Activated T-cell treated with anti-CD3 and anti-CD28 coated beads, Interleukin-2, amount 50 U/mL, for 72 hours (primary cell): ENCODE data around the gene CCL15. TPM values are rescaled to one million over a fixed set of nuclear protein-coding genes. Genes with fewer than 3 reads are reported as not detected.
"Not testable (repeated sequence)": the region's sequence is repeated elsewhere in the genome, so short reads cannot be mapped to it uniquely, and the experiment has no call there.

Source experiments
- ATAC-seq, 2 donors: fragments of 150-1000 bp; cut with Tn5 transposase; replicated peaks in 1 of 2; 2 replicates each; pipeline ENCODE4 v1.10.0; 2021; ENCODE audit warnings: moderate library complexity in 2 of 2, mild to moderate bottlenecking in 1 of 2
- DNase-seq, 2 donors: peaks; one replicate each; pipeline ENCODE4 v3.0.0; 2021 to 2022; ENCODE audit warnings: mixed read lengths in 1 of 2
- H3K27ac Mint-ChIP-seq: one replicate; pipeline ENCODE4 v1.8.0; 2022; ENCODE audit warnings: mild to moderate bottlenecking, moderate library complexity, mixed read lengths
- H3K27me3 Mint-ChIP-seq: one replicate; pipeline ENCODE4 v1.8.0; 2022; ENCODE audit warnings: low read depth, mixed read lengths
- H3K36me3 Mint-ChIP-seq, 2 donors: one replicate each; pipeline ENCODE4 v1.8.0; 2022; ENCODE audit warnings: mixed read lengths in 2 of 2, mild to moderate bottlenecking in 1 of 2; ENCODE audit not compliant: insufficient read depth in 2 of 2
- H3K4me1 Mint-ChIP-seq: one replicate; pipeline ENCODE4 v1.8.0; 2022; ENCODE audit warnings: low read depth, mixed read lengths
- H3K4me3 Mint-ChIP-seq, 2 donors: one replicate each; pipeline ENCODE4 v1.8.0; 2022; ENCODE audit warnings: mild to moderate bottlenecking in 2 of 2, mixed read lengths in 2 of 2, moderate library complexity in 2 of 2
- H3K9me3 Mint-ChIP-seq, 2 donors: one replicate each; pipeline ENCODE4 v1.8.0; 2022; ENCODE audit warnings: mixed read lengths in 2 of 2
- total RNA-seq, 2 donors: library from RNA; stranded (reverse); gene quantifications; one replicate each; pipeline ENCODE4 v1.2.3, GENCODE V29; 2022

Gene CCL15, protein sequence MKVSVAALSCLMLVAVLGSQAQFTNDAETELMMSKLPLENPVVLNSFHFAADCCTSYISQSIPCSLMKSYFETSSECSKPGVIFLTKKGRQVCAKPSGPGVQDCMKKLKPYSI
- total RNA-seq, result not detected

DNA sequence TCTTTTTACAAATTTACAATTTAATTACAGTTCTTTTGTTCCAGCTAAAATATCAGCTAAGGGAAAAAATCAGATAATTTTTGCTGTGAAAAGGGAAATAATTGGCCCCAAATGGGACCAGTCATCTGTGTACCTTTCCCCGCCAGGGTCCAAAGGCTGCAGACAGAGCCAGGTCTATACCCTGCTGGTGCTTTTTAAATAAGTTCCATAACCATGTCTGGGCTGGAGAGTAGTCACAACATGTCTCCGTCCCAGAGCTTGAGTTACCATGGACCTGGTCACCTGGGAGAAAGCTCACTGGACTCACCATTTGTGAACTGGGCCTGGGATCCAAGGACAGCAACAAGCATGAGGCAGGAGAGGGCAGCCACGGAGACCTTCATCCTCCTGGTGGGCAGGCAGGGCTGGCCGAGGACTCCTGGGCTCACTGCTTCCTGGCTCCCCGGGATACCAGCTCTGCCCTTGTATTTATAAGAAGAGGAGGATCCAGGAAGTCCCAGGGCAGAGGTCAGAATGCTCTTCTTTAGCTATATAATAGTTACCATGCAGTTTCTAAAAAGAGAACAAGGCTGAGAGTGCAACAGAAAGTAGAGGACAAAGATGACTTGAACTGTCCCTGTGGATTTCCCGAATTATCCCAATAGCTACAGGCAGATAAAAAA lies at the start of gene CCL15:
CCL15 (minus strand) TSS at position 444 of the 662 bp plus-strand sequence; CDS start at position 383, 61 bp downstream.
- peaks cover 23% of the 10 kb centered on the region for H3K27me3 Mint-ChIP-seq
- H3K27ac Mint-ChIP-seq, result no peak within 1 kb of the TSS
- H3K4me3 Mint-ChIP-seq, result no peak within 1 kb of the TSS
- H3K36me3 Mint-ChIP-seq, result no peaks in the 10 kb centered on the region
- no peaks in the 10 kb centered on the region for H3K4me1 Mint-ChIP-seq
- no peak for DNase-seq
- no peak for ATAC-seq
- H3K9me3 Mint-ChIP-seq, result no peaks in the 10 kb centered on the region

DNA sequence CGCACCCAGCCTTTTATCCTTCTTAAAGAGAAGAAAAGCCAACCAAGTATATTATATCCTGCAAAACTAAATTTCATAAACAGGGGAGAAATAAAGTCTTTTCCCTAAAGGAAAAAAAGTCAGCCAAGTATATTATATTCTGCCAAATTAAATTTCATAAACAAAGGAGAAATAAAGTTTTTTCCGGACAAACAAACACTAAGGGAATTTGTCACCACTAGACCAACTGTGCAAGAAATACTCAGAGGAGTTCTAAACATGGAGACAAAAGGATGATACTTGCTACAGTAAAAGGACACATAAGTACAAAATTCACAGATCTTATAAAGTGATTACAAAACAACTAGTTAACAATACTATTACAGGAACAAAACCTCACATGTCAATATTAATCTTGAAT lies 48.3 kb upstream of the CCL15 start:
- H3K4me3 Mint-ChIP-seq, result no peak overlapping the region
- H3K27ac Mint-ChIP-seq, result no peak overlapping the region
- H3K9me3 Mint-ChIP-seq, result peaks cover 14 to 15% of the 10 kb centered on the region in 2 donors
- H3K27me3 Mint-ChIP-seq, result peaks cover 15% of the 10 kb centered on the region
- H3K36me3 Mint-ChIP-seq, result peaks cover 12 to 14% of the 10 kb centered on the region in 2 donors
- no peak for DNase-seq
- no peak for ATAC-seq
- no peaks in the 10 kb centered on the region for H3K4me1 Mint-ChIP-seq

DNA sequence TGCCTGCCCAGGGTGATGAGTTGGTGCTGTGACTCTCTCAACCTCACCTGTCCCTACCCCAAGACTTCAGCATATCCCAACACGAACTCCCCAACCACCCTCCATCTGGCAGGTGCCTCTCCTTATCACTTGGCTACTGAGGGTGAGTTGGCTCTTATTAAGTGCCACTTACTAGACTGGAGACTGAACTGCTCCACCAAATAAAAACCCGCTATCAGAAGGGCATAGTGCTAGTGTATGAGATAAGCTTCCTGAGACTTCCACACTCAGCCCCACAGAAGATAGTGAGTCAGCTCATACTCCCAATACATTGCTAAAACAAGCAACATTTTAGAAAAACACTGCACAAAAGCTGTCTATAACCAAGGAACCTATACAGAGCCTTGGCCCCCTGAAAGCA lies 46.7 kb upstream of the CCL15 start:
- Mint-ChIP-seq H3K4me1 (no peaks in the 10 kb centered on the region), H3K27me3 (peaks cover 23% of the 10 kb centered on the region), H3K27ac (no peak overlapping the region), H3K36me3 (peaks cover 12 to 14% of the 10 kb centered on the region in 2 donors), H3K9me3 (peaks cover 14 to 15% of the 10 kb centered on the region in 2 donors), H3K4me3 (no peak overlapping the region)
- DNase-seq (no peak), ATAC-seq (no peak)

DNA sequence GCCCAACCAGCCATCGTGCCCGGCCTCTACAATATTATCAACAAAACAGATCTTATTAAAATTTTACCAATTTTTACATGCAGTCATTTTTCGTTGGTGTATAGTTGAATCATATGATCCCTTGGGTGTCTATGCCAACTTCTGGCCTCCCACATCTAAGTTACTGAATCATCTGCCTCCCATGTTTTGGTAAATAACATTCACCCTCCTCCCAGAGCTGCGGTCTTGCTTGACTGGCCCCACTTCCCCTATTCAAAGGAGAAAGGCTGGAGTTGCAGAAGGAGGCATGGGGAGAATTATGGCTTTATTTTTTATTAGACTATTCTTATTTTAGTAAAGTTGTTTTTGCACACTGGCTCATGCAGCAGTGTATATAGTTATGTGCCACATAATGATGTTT lies 34.9 kb upstream of the CCL15 start:
- Mint-ChIP-seq H3K4me1 (no peaks in the 10 kb centered on the region), H3K4me3 (no peak overlapping the region), H3K27ac (no peak overlapping the region), H3K9me3 (no peaks in the 10 kb centered on the region), H3K36me3 (no peaks in the 10 kb centered on the region), H3K27me3 (peaks cover 21% of the 10 kb centered on the region)
- DNase-seq, result no peak
- no peak for ATAC-seq

DNA sequence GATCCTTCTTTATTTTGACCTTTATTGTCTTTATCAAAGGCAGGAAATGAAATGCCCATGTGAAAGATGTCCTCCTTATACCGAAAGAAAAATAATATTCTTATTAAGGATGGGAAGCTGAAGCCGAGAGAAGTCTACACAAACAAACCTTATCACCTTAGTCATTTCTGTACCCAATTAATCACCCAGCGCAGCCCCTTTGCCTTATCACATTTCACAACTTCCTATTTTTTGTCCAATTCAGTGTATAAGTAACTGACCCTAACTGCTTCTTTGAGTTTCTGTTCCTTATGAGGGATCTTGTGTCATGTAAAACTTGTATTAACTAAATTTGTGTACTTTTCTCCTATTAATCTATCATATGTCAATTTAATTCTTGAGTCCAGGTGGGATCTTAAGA lies 32.8 kb upstream of the CCL15 start:
- Mint-ChIP-seq H3K36me3 (no peaks in the 10 kb centered on the region), H3K4me3 (no peak overlapping the region), H3K27me3 (peaks cover 42% of the 10 kb centered on the region), H3K27ac (no peak overlapping the region), H3K9me3 (peaks cover 0 to 2% of the 10 kb centered on the region in 2 donors), H3K4me1 (no peaks in the 10 kb centered on the region)
- ATAC-seq (no peak), DNase-seq (no peak)

DNA sequence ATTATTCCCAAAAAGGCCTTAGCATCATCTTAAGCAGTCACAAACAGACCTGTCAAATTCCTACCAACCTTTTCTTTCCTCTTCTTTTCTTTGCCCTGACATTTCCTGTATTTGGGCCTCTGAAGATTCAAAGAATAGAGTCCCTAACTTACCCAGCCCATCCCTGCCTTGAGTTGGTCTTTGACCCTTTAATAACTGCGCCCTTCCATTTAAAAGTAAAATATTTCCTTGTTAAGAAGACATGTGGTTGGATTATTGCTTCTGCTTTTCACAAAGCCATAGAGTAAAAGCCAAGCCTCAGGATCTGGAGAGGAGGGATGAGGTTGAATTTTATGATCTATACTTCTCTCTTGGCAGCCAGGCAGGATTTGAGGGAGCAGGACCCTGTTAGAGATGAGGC lies 29.6 kb upstream of the CCL15 start:
- ATAC-seq, result no peak
- Mint-ChIP-seq H3K4me1 (no peaks in the 10 kb centered on the region), H3K4me3 (no peak overlapping the region), H3K9me3 (peaks cover 0 to 2% of the 10 kb centered on the region in 2 donors), H3K36me3 (no peaks in the 10 kb centered on the region), H3K27ac (no peak overlapping the region), H3K27me3 (peaks cover 50% of the 10 kb centered on the region)
- no peak for DNase-seq

DNA sequence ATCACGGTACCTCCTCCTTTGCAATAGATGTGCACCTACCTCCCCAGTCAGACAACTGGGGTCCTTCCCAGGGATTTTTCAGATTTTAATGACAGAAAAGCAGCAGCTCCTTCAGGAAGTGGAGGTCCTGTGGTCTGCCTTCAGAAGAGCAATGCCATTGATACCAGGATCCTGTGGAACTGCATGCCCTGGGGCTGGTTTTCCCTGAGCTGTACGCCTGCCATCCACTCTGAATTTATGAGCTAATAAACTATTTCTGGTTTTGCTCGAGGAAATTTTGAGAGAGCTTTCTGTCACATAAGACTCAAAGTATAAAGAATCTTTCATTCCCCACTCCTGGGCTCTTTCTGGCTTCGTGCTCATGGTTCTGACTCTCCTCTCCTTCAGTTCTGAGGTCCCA lies 26.4 kb upstream of the CCL15 start:
- Mint-ChIP-seq H3K27me3 (peaks cover 40% of the 10 kb centered on the region), H3K9me3 (peaks cover 0 to 2% of the 10 kb centered on the region in 2 donors), H3K36me3 (no peaks in the 10 kb centered on the region), H3K4me3 (no peak overlapping the region), H3K27ac (no peak overlapping the region), H3K4me1 (no peaks in the 10 kb centered on the region)
- ATAC-seq (no peak), DNase-seq (no peak)

DNA sequence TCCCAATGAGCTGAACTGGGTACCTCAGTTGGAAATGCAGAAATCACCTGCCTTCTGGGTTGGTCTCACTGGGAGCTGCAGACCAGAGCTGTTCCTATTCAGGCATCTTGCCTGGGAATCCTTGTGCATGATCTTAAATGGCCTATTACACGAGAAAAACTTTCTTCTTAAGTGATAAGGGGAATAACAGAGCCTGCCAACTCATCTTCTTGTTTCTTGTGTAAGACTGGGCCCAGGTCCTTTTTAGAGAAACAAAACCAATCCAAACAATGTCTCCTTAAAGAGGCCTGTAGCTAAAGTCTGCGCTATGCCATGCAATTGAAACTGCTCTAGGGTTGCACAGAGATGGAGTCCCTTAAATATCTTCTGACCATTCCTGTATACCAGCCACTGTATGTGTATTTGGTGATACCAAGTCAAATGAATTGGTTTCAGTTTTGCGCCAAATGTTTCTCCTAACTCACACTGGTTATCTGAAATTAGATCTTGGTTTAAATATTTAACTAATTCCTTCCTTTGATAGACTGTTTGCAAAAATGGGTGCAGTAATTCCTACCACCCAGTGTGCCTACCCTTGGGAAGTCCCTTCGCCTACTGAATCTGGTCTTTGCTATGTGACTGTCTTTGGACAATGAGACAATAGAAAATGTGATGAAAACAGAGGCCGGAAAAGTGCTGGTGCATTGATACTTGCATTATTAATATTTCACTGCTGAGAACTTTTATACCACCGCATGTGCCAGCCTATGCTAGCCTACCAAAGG lies 22.9 kb upstream of the CCL15 start:
- peaks cover 43% of the 10 kb centered on the region for H3K27me3 Mint-ChIP-seq
- DNase-seq (no peak), ATAC-seq (no peak)
- no peaks in the 10 kb centered on the region for H3K9me3 Mint-ChIP-seq
- H3K27ac Mint-ChIP-seq, result no peak overlapping the region
- H3K36me3 Mint-ChIP-seq, result no peaks in the 10 kb centered on the region
- H3K4me3 Mint-ChIP-seq, result no peak overlapping the region
- H3K4me1 Mint-ChIP-seq, result no peaks in the 10 kb centered on the region

DNA sequence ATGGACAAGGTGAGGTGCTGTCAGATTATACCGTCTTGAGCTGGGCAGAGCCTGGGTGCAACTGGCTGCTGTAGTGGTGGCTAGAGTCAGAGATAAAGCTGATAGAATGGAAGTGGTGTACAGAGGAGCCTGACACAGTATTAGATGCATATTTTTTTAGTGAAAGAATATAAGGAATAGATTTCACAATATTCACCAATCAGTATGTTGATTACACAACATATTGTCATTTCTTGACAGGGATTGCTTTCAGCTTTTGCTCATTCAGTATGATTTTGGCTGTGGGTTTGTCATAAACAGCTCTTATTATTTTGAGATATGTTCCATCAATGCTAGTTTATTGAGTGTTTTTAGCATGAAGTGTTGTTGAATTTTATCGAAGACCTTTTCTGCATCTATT lies 18.1 kb upstream of the CCL15 start:
- Mint-ChIP-seq H3K4me1 (no peaks in the 10 kb centered on the region), H3K27me3 (peaks cover 47% of the 10 kb centered on the region), H3K9me3 (no peaks in the 10 kb centered on the region), H3K27ac (no peak overlapping the region), H3K36me3 (no peaks in the 10 kb centered on the region), H3K4me3 (no peak overlapping the region)
- ATAC-seq (no peak), DNase-seq (no peak)

DNA sequence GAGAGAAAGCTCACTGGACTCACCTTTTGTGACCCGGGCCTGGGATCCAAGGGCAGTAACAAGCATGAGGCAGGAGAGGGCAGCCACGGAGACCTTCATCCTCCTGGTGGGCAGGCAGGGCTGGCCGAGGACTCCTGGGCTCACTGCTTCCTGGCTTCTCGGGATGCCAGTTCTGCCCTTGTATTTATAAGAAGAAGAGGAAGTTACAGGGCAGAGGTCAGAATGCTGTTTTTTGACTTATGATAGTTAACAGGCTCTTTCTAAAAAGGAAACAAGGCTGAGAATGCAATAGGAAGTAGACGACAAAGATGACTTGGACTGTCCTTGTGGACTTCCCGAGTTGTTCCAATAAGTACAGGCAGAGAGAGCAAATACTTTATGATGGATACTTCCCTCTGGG lies 16.4 kb upstream of the CCL15 start, which contains the start of gene CCL23:
CCL23 (minus strand) TSS at position 174 of the 400 bp plus-strand sequence; CDS start at position 99, 75 bp downstream.
- Mint-ChIP-seq H3K36me3 (no peaks in the 10 kb centered on the region), H3K9me3 (no peaks in the 10 kb centered on the region), H3K27me3 (peaks cover 56% of the 10 kb centered on the region), H3K4me1 (no peaks in the 10 kb centered on the region), H3K27ac (no peak within 1 kb of the TSS), H3K4me3 (no peak within 1 kb of the TSS)
- no peak for ATAC-seq
- no peak for DNase-seq

DNA sequence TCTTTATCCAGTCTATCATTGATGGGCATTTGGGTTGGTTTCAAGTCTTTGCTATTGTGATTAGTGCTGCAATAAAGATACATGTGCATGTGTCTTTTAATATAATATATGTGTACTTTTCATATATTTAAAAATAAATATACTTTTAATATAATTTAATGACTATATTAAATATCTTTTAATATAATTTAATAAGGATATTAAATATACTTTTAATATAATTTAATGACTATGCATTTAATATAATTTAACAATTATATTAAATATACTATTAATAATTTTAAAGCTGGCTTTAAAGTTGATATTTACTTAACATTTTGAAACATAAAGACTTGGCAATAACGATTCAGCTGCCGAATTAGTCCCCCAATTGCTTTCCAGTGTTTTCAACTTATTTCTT lies 15.2 kb upstream of the CCL15 start:
- no peak overlapping the region for H3K27ac Mint-ChIP-seq
- H3K36me3 Mint-ChIP-seq, result no peaks in the 10 kb centered on the region
- ATAC-seq, result no peak
- no peaks in the 10 kb centered on the region for H3K4me1 Mint-ChIP-seq
- no peaks in the 10 kb centered on the region for H3K9me3 Mint-ChIP-seq
- peaks cover 48% of the 10 kb centered on the region for H3K27me3 Mint-ChIP-seq
- no peak overlapping the region for H3K4me3 Mint-ChIP-seq
- no peak for DNase-seq

DNA sequence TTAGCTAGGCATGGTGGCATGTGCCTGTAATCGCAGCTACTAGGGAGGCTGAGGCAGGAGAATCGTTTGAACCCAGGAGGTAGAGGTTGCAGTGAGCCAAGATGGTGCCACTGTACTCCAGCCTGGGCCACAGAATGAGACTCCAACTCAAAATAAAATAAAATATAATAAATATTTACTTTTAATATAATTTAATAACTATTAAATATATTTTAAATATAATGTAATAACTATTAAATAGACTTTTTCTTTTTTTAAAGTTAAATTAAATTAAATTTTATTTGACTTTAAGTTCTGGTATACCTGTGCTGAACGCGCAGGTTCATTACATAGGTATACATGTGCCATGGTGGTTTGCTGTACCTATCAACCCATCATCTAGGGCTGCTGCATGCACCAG lies 14.5 kb upstream of the CCL15 start:
- DNase-seq, H3K9me3 Mint-ChIP-seq, H3K27ac Mint-ChIP-seq, H3K36me3 Mint-ChIP-seq, H3K4me3 Mint-ChIP-seq, H3K4me1 Mint-ChIP-seq, ATAC-seq: not testable (repeated sequence)
- H3K27me3 Mint-ChIP-seq, result peaks cover 42% of the 10 kb centered on the region

DNA sequence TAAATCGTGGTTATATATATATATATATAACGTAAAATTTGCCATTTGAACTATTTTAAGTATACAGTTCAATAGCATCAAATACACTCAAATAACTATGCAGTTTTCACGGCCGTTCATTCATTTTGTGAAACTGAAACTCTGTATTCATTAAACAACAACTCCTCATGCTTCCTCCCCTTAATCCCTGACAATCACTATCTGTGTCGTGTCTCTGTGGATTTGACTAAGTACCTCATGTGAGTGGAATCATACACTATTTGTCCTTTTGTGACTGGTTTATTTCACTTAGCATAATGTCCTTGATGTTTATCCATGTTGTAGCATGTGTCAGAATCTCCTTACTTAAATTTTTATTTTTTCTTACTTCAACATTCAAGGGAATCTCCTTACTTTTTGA lies 13.6 kb upstream of the CCL15 start:
- H3K9me3 Mint-ChIP-seq, result no peaks in the 10 kb centered on the region
- H3K27ac Mint-ChIP-seq, result no peak overlapping the region
- peaks cover 32% of the 10 kb centered on the region for H3K27me3 Mint-ChIP-seq
- H3K36me3 Mint-ChIP-seq, result no peaks in the 10 kb centered on the region
- ATAC-seq (no peak), DNase-seq (no peak)
- H3K4me1 Mint-ChIP-seq, result no peaks in the 10 kb centered on the region
- no peak overlapping the region for H3K4me3 Mint-ChIP-seq
